Colonic mucosa (tissue), 4 donors: Measurements from ENCODE around the gene BBS1. TPM values are rescaled to one million over a fixed set of nuclear protein-coding genes. Genes with fewer than 3 reads are reported as not detected.

Experiments
- DNase-seq: peaks from one replicate; pipeline ENCODE4 v3.0.0-alpha.2; 2020
- H3K27ac ChIP-seq: fragments of 200-600 bp; one replicate; pipeline ENCODE4 v1.8.0; 2021
- H3K27me3 ChIP-seq: fragments of 200-600 bp; one replicate; pipeline ENCODE4 v1.8.0; 2021
- H3K36me3 ChIP-seq: fragments of 200-600 bp; one replicate; pipeline ENCODE4 v1.8.0; 2021
- H3K4me1 ChIP-seq: fragments of 200-600 bp; one replicate; pipeline ENCODE4 v1.8.0; 2021; ENCODE audit warnings: mild to moderate bottlenecking
- H3K4me3 ChIP-seq: fragments of 200-600 bp; one replicate; pipeline ENCODE4 v1.8.0; 2021
- H3K9ac ChIP-seq, 2 donors: one replicate each; pipeline ENCODE4 v1.7.0; 2013; ENCODE audit warnings: control low read depth in 2 of 2, low read depth in 2 of 2, low read length in 2 of 2
- H3K9me3 ChIP-seq: fragments of 200-600 bp; one replicate; pipeline ENCODE4 v1.8.0; 2021
- CTCF ChIP-seq: fragments of 200-600 bp; IDR thresholded peaks from one replicate; pipeline ENCODE4 v1.8.0; 2022; ENCODE audit warnings: antibody characterized with exemption, mild to moderate bottlenecking
- intact Hi-C: fragments of 100-400 bp; cut with DNase I; formaldehyde crosslinking; loops from one replicate; pipeline ENCODE4 v1.14.1; 2022
- total RNA-seq, 2 donors: library from RNA; stranded (reverse); fragmentation: NEBNext Ultra II Directional in 1 of 2; extraction: Animal tissue kit (Norgen Biotek cat#: 25700) in 1 of 2; gene quantifications; one replicate each; pipeline ENCODE4 v1.2.1, GENCODE V29; 2021
- donor health status: healthy.
- donor health status: DM: no; HTN: no; CAD: no.
- donor health status: DM: no; HTN: no; CAD: no.

BBS1 gene
- total RNA-seq, 2 donors from 2014 or later: 16.8 to 25.8 TPM

DNA sequence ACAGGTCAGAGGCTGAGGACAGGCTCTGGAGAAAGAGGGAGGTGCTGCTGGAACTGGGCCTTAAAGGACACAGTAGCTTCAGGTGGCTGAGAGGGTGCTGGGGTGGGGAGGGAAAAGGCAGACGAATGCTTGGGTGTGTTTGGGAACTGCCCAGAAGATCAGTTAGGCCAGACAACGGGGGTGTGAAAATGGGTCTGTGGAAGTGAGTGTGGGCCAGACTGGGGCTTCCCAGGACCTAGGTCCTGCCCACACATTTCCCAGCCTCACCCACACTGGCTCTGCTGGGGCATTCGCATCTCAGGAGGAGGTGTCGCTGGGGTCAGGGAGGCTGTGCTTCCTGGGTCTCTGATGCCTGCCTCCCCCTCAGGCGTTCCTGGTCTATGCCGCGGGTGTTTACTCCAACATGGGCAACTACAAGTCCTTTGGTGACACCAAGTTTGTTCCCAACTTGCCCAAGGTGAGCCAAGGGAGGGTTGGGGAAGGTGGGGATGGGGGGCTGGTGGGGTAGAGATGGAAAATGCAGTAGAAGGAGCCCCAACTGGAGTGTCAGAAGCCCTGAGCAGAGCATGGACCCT lies 25.5 kb upstream of the BBS1 start:
- no peak overlapping the region for H3K4me3 ChIP-seq
- no peak for DNase-seq
- H3K9me3 ChIP-seq: no peaks in the 10 kb centered on the region
- H3K27ac ChIP-seq: no peak overlapping the region
- H3K4me1 ChIP-seq: no peaks in the 10 kb centered on the region
- no peak overlapping the region for H3K9ac ChIP-seq
- TF ChIP-seq CTCF: no peak
- intact Hi-C loops: no loop called here
- H3K27me3 ChIP-seq: no peaks in the 10 kb centered on the region
- no peaks in the 10 kb centered on the region for H3K36me3 ChIP-seq

- H3K9me3 ChIP-seq: no peaks in the 10 kb centered on the region
- H3K4me3 ChIP-seq: no peak overlapping the region
- intact Hi-C loops: no loop called here
- no peaks in the 10 kb centered on the region for H3K36me3 ChIP-seq
- H3K27ac ChIP-seq: no peak overlapping the region
- no peaks in the 10 kb centered on the region for H3K27me3 ChIP-seq
- H3K4me1 ChIP-seq: no peaks in the 10 kb centered on the region
- H3K9ac ChIP-seq: no peak overlapping the region
- DNase-seq: no peak
- no peak for TF ChIP-seq CTCF
Measured at GRCh38 chr11:66488957-66489356, 21.5 kb upstream of the BBS1 start.

GRCh38 chr11:66489636-66490035 lies 20.8 kb upstream of the BBS1 start:
- no peak overlapping the region for H3K4me3 ChIP-seq
- H3K27me3 ChIP-seq: no peaks in the 10 kb centered on the region
- H3K9ac ChIP-seq: no peak overlapping the region
- no peaks in the 10 kb centered on the region for H3K4me1 ChIP-seq
- H3K27ac ChIP-seq: no peak overlapping the region
- TF ChIP-seq CTCF: no peak
- DNase-seq: no peak
- intact Hi-C loops: no loop called here
- H3K9me3 ChIP-seq: no peaks in the 10 kb centered on the region
- H3K36me3 ChIP-seq: no peaks in the 10 kb centered on the region

GRCh38 chr11:66491315-66491935 lies 19.0 kb upstream of the BBS1 start:
- Histone ChIP-seq H3K36me3 (no peaks in the 10 kb centered on the region), H3K9me3 (no peaks in the 10 kb centered on the region), H3K27me3 (no peaks in the 10 kb centered on the region), H3K27ac (no peak overlapping the region), H3K4me3 (no peak overlapping the region), H3K9ac (no peak overlapping the region), H3K4me1 (no peaks in the 10 kb centered on the region)
- intact Hi-C loops: no loop called here
- no peak for DNase-seq
- TF ChIP-seq CTCF: no peak

GRCh38 chr11:66492161-66492865 lies 18.1 kb upstream of the BBS1 start:
- Histone ChIP-seq H3K27me3 (no peaks in the 10 kb centered on the region), H3K9me3 (no peaks in the 10 kb centered on the region), H3K4me1 (no peaks in the 10 kb centered on the region), H3K4me3 (no peak overlapping the region), H3K9ac (no peak overlapping the region), H3K36me3 (no peaks in the 10 kb centered on the region), H3K27ac (no peak overlapping the region)
- intact Hi-C loops: no loop called here
- no peak for DNase-seq
- TF ChIP-seq CTCF: no peak
